Central memory CD4-positive, alpha-beta T cell (primary cell): ENCODE measurements around the gene GPR39.

Source experiments
- DNase-seq: peaks from one replicate; pipeline ENCODE4 v3.0.0; 2022

GPR39 gene

GRCh38 chr2:132446444-132446843 is 29.8 kb downstream of the GPR39 start:
- DNase-seq: no peak

GRCh38 chr2:132448331-132448730 is 31.7 kb downstream of the GPR39 start:
- DNase-seq: no peak

- no peak for DNase-seq
Measured at GRCh38 chr2:132448771-132449170, 32.2 kb downstream of the GPR39 start.

GRCh38 chr2:132449868-132450267 is 33.3 kb downstream of the GPR39 start:
- no peak for DNase-seq

GRCh38 chr2:132460781-132461180 is 44.2 kb downstream of the GPR39 start:
- DNase-seq: no peak

- DNase-seq: no peak
Measured at GRCh38 chr2:132462236-132462635, 45.6 kb downstream of the GPR39 start.

GRCh38 chr2:132463719-132464118 is 47.1 kb downstream of the GPR39 start:
- no peak for DNase-seq

GRCh38 chr2:132465917-132466316 is 49.3 kb downstream of the GPR39 start:
- no peak for DNase-seq

GRCh38 chr2:132466428-132467028 is 49.9 kb downstream of the GPR39 start:
- DNase-seq: no peak

- no peak for DNase-seq
Measured at GRCh38 chr2:132468821-132469675, 52.4 kb downstream of the GPR39 start.

- no peak for DNase-seq
Measured at GRCh38 chr2:132470746-132471145, 54.1 kb downstream of the GPR39 start.

GRCh38 chr2:132473174-132473883 is 56.7 kb downstream of the GPR39 start:
- no peak for DNase-seq

- DNase-seq: no peak
Measured at GRCh38 chr2:132475615-132476014, 59.0 kb downstream of the GPR39 start.

GRCh38 chr2:132477436-132477835 is 60.8 kb downstream of the GPR39 start:
- DNase-seq: no peak

GRCh38 chr2:132477962-132478361 is 61.4 kb downstream of the GPR39 start:
- no peak for DNase-seq

GRCh38 chr2:132478461-132479105 is 62.0 kb downstream of the GPR39 start:
- DNase-seq: no peak

- no peak for DNase-seq
Measured at GRCh38 chr2:132479155-132479554, 62.5 kb downstream of the GPR39 start.

- DNase-seq: no peak
Measured at GRCh38 chr2:132482821-132483220, 66.2 kb downstream of the GPR39 start.

- DNase-seq: no peak
Measured at GRCh38 chr2:132484144-132484543, 67.5 kb downstream of the GPR39 start.

- no peak for DNase-seq
Measured at GRCh38 chr2:132488491-132488890, 71.9 kb downstream of the GPR39 start.

GRCh38 chr2:132489150-132489549 is 72.5 kb downstream of the GPR39 start:
- no peak for DNase-seq

- DNase-seq: no peak
Measured at GRCh38 chr2:132495881-132496280, 79.3 kb downstream of the GPR39 start.

GRCh38 chr2:132496555-132496954 is 80.0 kb downstream of the GPR39 start:
- DNase-seq: no peak
